HuH-7 (cell line): ENCODE results near the gene BMP10.

Experiments
- DNase-seq: peaks from one replicate; pipeline ENCODE4 v3.0.0; 2011; ENCODE audit warnings: low spot score

The BMP10 gene

GRCh38 chr2:68819556-68819955 lies 51.6 kb downstream of the BMP10 start:
- no peak for DNase-seq

DNA sequence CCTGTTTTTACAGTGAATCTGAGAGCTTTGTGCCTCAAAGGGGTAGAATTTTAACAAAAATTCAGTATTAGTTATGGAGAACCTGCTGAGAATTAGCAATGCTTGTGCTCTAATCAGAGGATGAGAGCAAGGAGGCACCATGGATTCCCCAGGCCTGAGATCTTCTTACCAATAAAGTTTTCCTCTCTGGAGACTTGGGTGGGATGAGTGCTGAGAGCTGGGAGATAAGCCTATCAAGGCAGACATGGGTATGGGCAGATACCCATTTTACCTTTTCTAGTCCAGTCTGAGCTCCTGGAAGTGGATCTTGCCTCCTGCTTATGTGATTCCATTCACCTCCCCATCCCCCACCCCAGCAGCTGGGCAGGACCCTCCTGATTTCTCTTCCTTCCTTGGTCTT lies 53.9 kb downstream of the BMP10 start:
- no peak for DNase-seq
